GM19324 (cell line): ENCODE data around the gene WNT7B.
"Not testable (repeated sequence)": the region's sequence is repeated elsewhere in the genome, so short reads cannot be mapped to it uniquely, and the experiment has no call there.

Source experiments
- ATAC-seq: cut with Tn5 transposase; IDR thresholded peaks from one replicate; pipeline ENCODE4 v1.9.1; 2021; ENCODE audit warnings: mild to moderate bottlenecking, moderate library complexity; ENCODE audit not compliant: unreplicated experiment, low FRiP score

The WNT7B gene

GRCh38 chr22:46008836-46009596 is 32.1 kb upstream of the WNT7B start:
- ATAC-seq: no peak

DNA sequence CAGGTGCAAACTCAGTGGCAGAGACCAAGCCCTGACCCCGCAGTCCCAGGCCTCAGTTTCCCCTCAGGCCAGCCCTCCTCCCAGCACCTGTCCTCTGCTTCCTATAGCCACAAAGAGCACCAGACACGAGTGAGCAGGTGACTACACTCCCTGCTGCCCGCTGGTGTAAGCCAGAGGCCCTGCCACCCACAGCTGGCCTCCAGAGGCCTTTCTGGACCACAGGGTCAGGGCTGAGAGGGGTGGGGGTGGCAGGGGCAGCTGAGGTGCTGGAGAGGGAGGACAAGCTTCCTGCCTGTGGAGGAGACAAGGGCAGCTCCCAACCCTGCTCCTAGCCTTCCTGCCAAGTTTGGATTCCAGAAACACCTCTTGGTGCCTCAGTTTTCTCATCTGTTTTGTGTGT is 31.3 kb upstream of the WNT7B start:
- ATAC-seq: no peak

- ATAC-seq: no peak
These were observed 30.9 kb upstream of the WNT7B start for GRCh38 chr22:46007848-46008261.

- no peak for ATAC-seq
These were observed 30.3 kb upstream of the WNT7B start for GRCh38 chr22:46007003-46007847.

DNA sequence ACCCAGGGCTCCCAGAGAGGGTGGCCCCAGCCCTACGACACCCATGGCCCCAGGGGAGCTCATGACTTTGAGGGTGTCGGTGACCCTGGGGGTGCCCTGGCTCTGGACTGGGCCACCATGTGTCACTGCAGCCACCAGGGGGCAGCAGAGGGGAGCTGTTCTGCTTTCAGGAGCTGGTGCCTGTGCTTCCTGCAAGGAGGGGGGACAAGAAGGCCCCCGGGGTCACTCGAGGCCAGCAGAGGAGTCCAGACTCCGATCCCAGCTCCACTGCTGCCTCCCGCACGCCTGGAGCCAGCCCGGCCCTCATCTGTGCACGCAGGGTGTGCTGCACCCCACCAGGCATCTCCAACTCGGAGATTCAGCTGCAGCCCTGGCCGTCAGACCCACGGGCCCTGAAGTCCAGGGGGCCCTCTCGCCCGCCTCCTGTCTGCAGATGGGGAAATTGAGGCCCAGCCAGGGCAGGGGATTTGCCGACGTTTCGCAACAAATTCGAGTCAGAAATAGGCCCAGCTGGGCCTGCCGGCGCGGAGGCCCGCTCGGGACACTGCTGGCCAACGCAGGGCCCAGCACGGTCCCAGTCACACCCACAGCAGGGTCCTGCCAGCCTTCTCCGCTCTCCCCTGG is 29.5 kb upstream of the WNT7B start:
- no peak for ATAC-seq

DNA sequence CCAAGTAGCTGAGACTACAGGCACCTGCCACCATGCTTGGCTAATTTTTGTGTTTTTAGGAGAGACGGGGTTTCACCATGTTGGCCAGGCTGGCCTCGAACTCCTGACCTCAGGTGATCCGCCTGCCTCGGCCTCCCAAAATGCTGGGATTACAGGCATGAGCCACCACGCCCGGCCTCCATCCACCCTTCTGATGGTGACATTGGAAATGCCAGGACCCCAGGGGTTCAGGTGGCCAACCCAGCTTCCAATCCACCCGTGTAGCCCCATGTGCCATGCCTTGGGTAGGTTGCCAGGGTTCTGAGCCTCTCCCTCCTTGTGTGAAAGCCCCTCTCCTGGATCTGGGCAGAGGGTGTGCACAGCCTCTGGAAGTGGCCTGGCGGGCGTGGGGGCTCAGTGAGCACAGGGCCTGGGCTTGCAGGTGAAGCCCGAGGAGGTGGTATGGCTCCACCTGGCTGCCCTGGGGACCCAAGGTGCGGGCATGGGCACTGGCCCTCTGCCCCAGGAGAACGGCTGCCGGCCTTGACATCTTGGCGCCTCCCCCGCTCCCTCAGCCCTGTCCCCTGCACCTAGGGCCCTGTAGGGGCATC is 28.2 kb upstream of the WNT7B start:
- not testable (repeated sequence) for ATAC-seq

- ATAC-seq: no peak
These were observed 27.3 kb upstream of the WNT7B start for GRCh38 chr22:46004105-46004866.

GRCh38 chr22:46003271-46004091 is 26.5 kb upstream of the WNT7B start:
- ATAC-seq: no peak

- ATAC-seq: no peak
These were observed 25.9 kb upstream of the WNT7B start for GRCh38 chr22:46002757-46003270.

- no peak for ATAC-seq
These were observed 24.6 kb upstream of the WNT7B start for GRCh38 chr22:46001426-46002106.

DNA sequence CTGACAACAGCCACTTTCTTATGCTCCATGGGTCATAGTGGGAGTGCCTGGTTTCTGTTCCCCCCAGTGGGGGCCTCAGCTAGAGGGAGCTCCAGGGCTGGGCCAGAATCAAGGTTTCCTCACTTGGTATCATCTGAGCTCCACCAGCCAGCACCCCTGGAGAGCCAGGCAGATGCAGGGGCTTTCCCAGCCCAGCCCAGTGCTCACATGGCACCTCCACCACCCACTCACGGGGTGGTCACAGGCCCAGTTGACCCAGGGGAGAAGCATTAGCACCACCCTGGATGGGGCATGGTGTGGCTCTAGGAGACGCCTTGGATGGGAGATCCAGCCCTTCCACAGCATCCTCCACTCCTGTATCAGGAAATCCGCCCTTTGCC is 24.1 kb upstream of the WNT7B start:
- no peak for ATAC-seq

DNA sequence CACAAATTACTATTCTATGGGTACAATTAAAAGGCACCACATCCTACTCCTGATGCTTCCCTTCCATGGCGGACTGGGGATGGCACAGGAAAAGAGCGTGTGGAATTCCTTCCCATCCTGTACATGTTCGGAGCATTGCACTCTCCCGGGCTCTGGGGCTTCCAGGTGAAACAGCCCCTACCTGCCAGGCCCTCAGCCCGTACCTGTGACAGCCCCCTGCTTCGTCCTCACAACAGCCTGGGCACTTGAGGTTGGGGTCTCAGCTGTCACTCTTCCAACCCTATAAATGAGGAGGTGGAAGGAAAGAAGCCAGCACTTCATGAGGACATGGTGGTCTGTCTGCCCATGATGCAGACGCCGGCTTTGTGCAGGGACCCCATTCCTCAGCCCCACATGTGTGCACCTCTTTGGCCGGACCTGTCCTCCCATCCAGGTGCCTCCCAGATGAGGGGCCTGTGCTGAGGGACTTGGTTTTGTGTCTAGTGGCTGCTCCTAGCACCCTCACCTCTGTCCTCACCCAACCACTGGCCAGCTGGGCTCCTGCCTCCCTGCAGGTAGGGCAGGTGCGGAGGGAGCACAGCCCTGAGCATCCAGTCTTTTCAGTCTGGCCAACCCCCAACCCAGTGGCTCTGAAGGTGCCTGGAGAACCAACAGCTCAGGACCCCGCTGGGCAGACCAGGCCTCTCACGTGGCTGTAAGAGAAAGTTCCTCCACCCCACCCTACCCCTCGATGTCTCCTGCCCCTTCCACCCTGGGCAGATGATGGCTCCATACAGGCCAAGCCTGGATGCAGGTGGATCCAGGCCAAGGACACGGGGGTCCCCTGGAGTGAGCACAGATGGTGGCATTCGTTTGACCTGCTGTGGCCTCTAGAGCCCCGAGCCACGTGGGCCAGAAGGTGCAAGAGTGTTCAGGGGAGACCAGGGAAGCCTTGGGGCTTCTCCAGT is 23.4 kb upstream of the WNT7B start:
- no peak for ATAC-seq

DNA sequence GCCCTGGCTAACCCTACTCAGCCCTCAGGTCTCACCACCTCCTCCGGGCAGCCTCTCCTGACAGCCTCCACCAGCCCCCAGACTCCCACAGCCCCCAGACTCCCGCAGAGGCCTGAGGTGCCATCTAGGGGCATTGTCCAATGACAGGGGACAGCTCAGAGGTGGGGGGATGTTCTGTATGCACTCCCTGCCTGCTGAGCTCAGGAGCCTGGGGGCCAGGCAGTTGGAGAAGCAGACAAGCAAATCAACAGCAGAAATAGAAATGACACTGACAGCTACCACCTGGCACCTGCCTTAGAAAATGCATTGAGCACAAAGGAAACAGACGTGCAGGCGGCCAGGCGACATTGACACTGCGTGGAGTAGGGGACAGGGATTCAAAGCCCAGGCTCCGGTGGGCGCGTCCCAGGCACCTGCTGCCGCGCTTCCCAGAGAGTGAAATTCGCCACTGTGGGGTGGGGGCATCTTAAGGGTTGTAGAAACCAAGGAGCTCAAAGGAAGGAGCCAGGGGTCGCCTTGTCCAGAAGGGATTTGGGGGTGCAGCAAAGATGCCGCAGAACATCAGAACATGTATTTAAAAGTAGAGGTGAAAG is 22.5 kb upstream of the WNT7B start:
- no peak for ATAC-seq

DNA sequence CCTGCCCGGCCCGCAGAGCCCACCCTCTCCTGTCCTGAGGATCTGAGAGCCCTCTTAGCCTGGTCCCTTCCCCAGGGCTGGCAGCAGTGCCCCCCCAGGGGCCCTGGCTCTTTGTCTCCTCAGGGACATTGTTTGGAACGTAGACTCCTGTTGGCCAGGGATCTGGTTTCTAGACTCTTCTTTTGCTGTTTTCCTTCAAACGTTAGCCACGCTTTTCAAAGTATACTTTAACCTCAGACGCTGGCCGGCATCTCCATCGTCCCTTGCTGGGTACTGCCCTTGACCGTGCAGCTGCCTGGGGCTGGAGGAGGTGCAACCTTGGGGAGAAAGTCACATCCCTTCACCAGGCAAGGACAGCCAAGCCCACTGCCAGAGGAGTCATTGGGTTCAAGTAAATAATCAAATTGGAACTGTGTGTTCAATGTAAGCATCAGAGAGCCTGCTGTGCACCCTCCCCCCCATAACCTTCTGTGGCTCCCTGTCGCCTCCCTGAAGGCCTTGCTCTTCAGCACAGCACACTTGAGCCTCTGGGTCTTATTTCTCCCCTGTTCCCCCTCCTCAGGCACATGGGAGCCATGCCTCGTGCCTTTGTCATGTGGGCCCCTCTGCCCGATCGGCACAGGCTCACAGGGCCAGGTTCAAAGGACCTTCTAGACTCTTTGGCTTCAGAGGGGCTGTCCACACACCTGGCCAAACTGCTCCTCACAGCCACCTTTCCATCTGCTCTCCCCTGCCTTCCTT is 21.8 kb upstream of the WNT7B start:
- no peak for ATAC-seq

DNA sequence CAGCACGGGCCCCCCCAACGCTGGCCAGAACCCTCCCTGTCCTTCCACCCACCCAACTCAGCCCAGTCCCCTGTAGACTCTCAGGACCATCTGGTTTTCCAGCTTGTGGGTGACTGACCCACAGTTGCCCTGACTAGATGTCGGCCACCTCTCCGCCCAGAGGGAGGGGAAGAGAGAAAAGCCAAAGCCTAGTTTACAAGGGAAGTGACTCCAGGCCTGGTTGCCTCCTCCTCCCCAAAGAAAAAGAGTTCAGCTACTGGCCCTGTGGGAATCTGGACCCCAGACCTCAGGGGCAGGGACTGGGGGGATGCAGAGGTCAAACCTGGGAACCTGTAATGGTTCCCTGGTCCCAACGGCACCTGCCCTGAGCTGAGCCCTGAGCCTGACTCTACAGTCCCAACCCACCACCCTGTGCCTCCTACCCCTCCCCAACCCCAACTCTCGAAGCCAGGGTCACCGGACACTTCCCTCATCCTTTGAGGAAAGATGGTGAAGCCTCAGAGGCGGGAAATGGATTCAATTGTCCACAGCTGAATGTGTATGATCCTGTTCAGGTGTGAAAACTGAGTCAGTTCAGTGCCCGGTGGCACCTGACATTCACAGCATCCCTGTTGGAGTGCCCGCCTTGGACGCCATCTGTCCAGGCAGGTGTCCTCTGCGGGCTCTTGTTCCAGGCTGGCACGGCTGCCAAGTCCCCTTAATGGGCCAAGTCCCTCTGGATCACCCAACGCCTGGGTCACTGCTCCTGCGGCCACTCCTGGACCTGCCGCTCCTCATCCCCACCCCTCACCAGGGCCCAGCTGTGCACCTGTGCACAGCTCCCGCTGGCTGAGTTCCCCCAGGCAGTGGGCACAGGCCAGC is 21.0 kb upstream of the WNT7B start:
- ATAC-seq: no peak
